H1 (cell line): ENCODE measurements around the gene CYP26C1. TPM values are rescaled to one million over a fixed set of nuclear protein-coding genes. Genes with fewer than 3 reads are reported as not detected.
A peak's percentile ranks its signal among the peaks of the same experiment; 100 is the strongest.

Experiments
- CTCF ChIA-PET: fragments of 300-600 bp; sonication (Branson Sonifier 250); formaldehyde crosslinking; loops from one replicate; lab custom pipeline; 2021; ENCODE audit not compliant: partially characterized antibody; lab: Charles Lee
- POLR2A ChIA-PET: fragments of 300-600 bp; sonication (Branson Sonifier 250); formaldehyde crosslinking; loops from one replicate; lab custom pipeline; 2021; ENCODE audit warnings: inconsistent platforms; ENCODE audit not compliant: partially characterized antibody; lab: Charles Lee
- DNase-seq, 2 experiments: peaks; one replicate each; pipeline versions ENCODE4 v3.0.0 to v3.0.0-alpha.2; 2010 to 2022; ENCODE audit warnings: low spot score in 2 of 2, low read depth in 1 of 2, mixed read lengths in 1 of 2
- FAIRE-seq: peaks from 2 replicates; lab custom pipeline; 2011; peaks lifted over from hg19 to GRCh38; lab: Jason Lieb, UNC
- H2AFZ ChIP-seq: 2 replicates; pipeline ENCODE4 v1.8.1; 2012; ENCODE audit warnings: low read length, inconsistent platforms
- H2AK5ac ChIP-seq: 2 replicates; pipeline ENCODE4 v1.6.1; 2013; ENCODE audit warnings: low read depth, low read length
- H2BK120ac ChIP-seq: replicated peaks from 2 replicates; pipeline ENCODE3; 2013; ENCODE audit warnings: low read depth, low read length, inconsistent platforms
- H2BK12ac ChIP-seq: 2 replicates; pipeline ENCODE4 v1.6.1; 2013; ENCODE audit warnings: low read depth, low read length
- H2BK15ac ChIP-seq: 2 replicates; pipeline ENCODE4 v1.6.1; 2013; ENCODE audit warnings: low read length
- H2BK20ac ChIP-seq: 2 replicates; pipeline ENCODE4 v1.6.1; 2013; ENCODE audit warnings: low read length
- H2BK5ac ChIP-seq: 2 replicates; pipeline ENCODE4 v1.6.1; 2013; ENCODE audit warnings: low read depth, low read length
- H3K14ac ChIP-seq: 2 replicates; pipeline ENCODE4 v1.6.1; 2013; ENCODE audit warnings: inconsistent platforms; ENCODE audit not compliant: insufficient read length
- H3K18ac ChIP-seq: 2 replicates; pipeline ENCODE4 v1.6.1; 2013; ENCODE audit warnings: low read length; ENCODE audit errors: extremely low read depth
- H3K23ac ChIP-seq: 2 replicates; pipeline ENCODE4 v1.6.1; 2013; ENCODE audit warnings: inconsistent platforms; ENCODE audit not compliant: insufficient read length
- H3K23me2 ChIP-seq: 2 replicates; pipeline ENCODE4 v1.6.1; 2013; ENCODE audit warnings: low read depth, low read length
- H3K27ac ChIP-seq: 2 replicates; pipeline ENCODE4 v1.6.1; 2011; ENCODE audit warnings: low read depth, low read length, inconsistent platforms
- H3K27me3 ChIP-seq, 4 experiments: replicated peaks in 1 of 4; 1 replicate in 1 of 4; 2 replicates in 3 of 4; pipeline versions ENCODE4 v1.6.1 to v1.8.1; 2011 to 2013; ENCODE audit warnings: low read length in 3 of 4, mild to moderate bottlenecking in 3 of 4, inconsistent platforms in 2 of 4, mixed read lengths in 2 of 4, moderate library complexity in 1 of 4; ENCODE audit not compliant: control insufficient read depth in 3 of 4, insufficient read depth in 3 of 4; ENCODE audit errors: extremely low read depth in 1 of 4
- H3K36me3 ChIP-seq, 4 experiments: 2 replicates each; pipeline versions ENCODE4 v1.6.1 to v1.8.1; 2011 to 2013; ENCODE audit warnings: mild to moderate bottlenecking in 4 of 4, low read length in 3 of 4, moderate library complexity in 2 of 4, control low read depth in 1 of 4, inconsistent platforms in 1 of 4; ENCODE audit not compliant: insufficient read depth in 4 of 4, control insufficient read depth in 2 of 4
- H3K4ac ChIP-seq: replicated peaks from 2 replicates; pipeline ENCODE3; 2013; ENCODE audit warnings: low read length, low read depth, mixed read lengths, inconsistent platforms; ENCODE audit not compliant: insufficient read length
- H3K4me1 ChIP-seq, 4 experiments: replicated peaks in 1 of 4; 1 replicate in 1 of 4; 2 replicates in 3 of 4; pipeline versions ENCODE4 v1.6.1 to v1.8.1; 2011 to 2013; ENCODE audit warnings: low read length in 3 of 4, inconsistent platforms in 2 of 4, mixed read lengths in 1 of 4; ENCODE audit not compliant: insufficient read depth in 4 of 4, control insufficient read depth in 3 of 4
- H3K4me2 ChIP-seq, 2 experiments: 2 replicates each; pipeline versions ENCODE4 v1.6.1 to v1.8.1; 2011 to 2013; ENCODE audit warnings: low read depth in 2 of 2, low read length in 2 of 2, control low read depth in 1 of 2, inconsistent platforms in 1 of 2, mild to moderate bottlenecking in 1 of 2; ENCODE audit not compliant: insufficient read depth in 1 of 2
- H3K4me3 ChIP-seq, 4 experiments: fragments of 200-600, 300-600 bp in 1 of 4; sonication (generic), shearing (Covaris generic), sonication (Bioruptor Twin) in 1 of 4; 2 replicates each; pipeline versions ENCODE4 v1.5.1 to v1.8.1; 2011 to 2016; ENCODE audit warnings: low read length in 4 of 4, low read depth in 3 of 4, control low read depth in 2 of 4, inconsistent platforms in 2 of 4, mild to moderate bottlenecking in 2 of 4, mixed read lengths in 1 of 4, moderate library complexity in 1 of 4; ENCODE audit not compliant: insufficient read depth in 2 of 4; ENCODE audit errors: extremely low read depth in 1 of 4
- H3K56ac ChIP-seq: replicated peaks from 2 replicates; pipeline ENCODE3; 2013; ENCODE audit warnings: low read depth, mild to moderate bottlenecking, mixed read lengths, low read length, inconsistent platforms; ENCODE audit not compliant: insufficient read length
- H3K79me1 ChIP-seq: 2 replicates; pipeline ENCODE4 v1.6.1; 2013; ENCODE audit warnings: low read depth, low read length, control low read depth
- H3K79me2 ChIP-seq, 2 experiments: 2 replicates each; pipeline versions ENCODE4 v1.6.1 to v1.8.1; 2012 to 2013; ENCODE audit warnings: low read length in 2 of 2, mild to moderate bottlenecking in 2 of 2, inconsistent platforms in 1 of 2; ENCODE audit not compliant: insufficient read depth in 2 of 2, control insufficient read depth in 1 of 2
- H3K9ac ChIP-seq, 4 experiments: replicated peaks in 1 of 4; 1 replicate in 1 of 4; 2 replicates in 3 of 4; pipeline versions ENCODE4 v1.6.1 to v1.8.1; 2011 to 2013; ENCODE audit warnings: low read depth in 3 of 4, low read length in 3 of 4, control low read depth in 2 of 4, mild to moderate bottlenecking in 2 of 4, moderate library complexity in 2 of 4, inconsistent platforms in 1 of 4; ENCODE audit errors: extremely low read depth in 1 of 4
- H3K9me3 ChIP-seq, 2 experiments: 2 replicates each; pipeline versions ENCODE4 v1.6.1 to v1.8.1; 2012 to 2013; ENCODE audit warnings: mild to moderate bottlenecking in 2 of 2, moderate library complexity in 2 of 2, control low read depth in 1 of 2, inconsistent platforms in 1 of 2, low read depth in 1 of 2, low read length in 1 of 2, mixed read lengths in 1 of 2; ENCODE audit not compliant: insufficient read depth in 2 of 2
- H4K20me1 ChIP-seq, 2 experiments: replicated peaks in 1 of 2; 2 replicates each; pipeline versions ENCODE3 to v1.8.1; 2011 to 2013; ENCODE audit warnings: inconsistent platforms in 2 of 2, low read length in 2 of 2, mild to moderate bottlenecking in 1 of 2; ENCODE audit not compliant: insufficient read depth in 2 of 2, control insufficient read depth in 1 of 2
- H4K5ac ChIP-seq: 2 replicates; pipeline ENCODE4 v1.6.1; 2013; ENCODE audit warnings: low read length, low read depth, mixed read lengths, inconsistent platforms; ENCODE audit not compliant: insufficient read length
- H4K8ac ChIP-seq: 2 replicates; pipeline ENCODE4 v1.8.0; 2013; ENCODE audit warnings: mild to moderate bottlenecking, moderate library complexity, low read length, inconsistent platforms; ENCODE audit not compliant: insufficient read depth; ENCODE audit errors: extremely low read depth
- H4K91ac ChIP-seq: replicated peaks from 2 replicates; pipeline ENCODE3; 2013; ENCODE audit warnings: low read length, mixed read lengths, inconsistent platforms; ENCODE audit not compliant: insufficient read length
- CEBPB ChIP-seq: IDR thresholded peaks from 2 replicates; pipeline ENCODE4 v1.6.1; 2012; ENCODE audit warnings: low read depth, low read length
- EGR1 ChIP-seq: IDR thresholded peaks from 2 replicates; pipeline ENCODE4 v1.6.1; 2011; ENCODE audit warnings: low read depth, low read length, borderline replicate concordance
- JUN ChIP-seq: IDR thresholded peaks from 2 replicates; pipeline ENCODE4 v1.6.1; 2011; ENCODE audit warnings: low read depth, mild to moderate bottlenecking, improper control_type of control experiment, low read length
- NANOG ChIP-seq: IDR thresholded peaks from 2 replicates; pipeline ENCODE4 v1.6.1; 2011; ENCODE audit warnings: low read length, low read depth, mild to moderate bottlenecking, inconsistent platforms; ENCODE audit not compliant: insufficient read depth, poor library complexity, severe bottlenecking
- RAD21 ChIP-seq, 2 experiments: IDR thresholded peaks in 1 of 2; conservative IDR thresholded peaks in 1 of 2; 2 replicates each; pipeline ENCODE4 v1.6.1; 2011; ENCODE audit warnings: low read depth in 2 of 2, low read length in 2 of 2, improper control_type of control experiment in 1 of 2, inconsistent platforms in 1 of 2, mild to moderate bottlenecking in 1 of 2, moderate library complexity in 1 of 2
- RFX5 ChIP-seq: IDR thresholded peaks from 2 replicates; pipeline ENCODE4 v1.6.1; 2011; ENCODE audit warnings: low read depth, low read length, improper control_type of control experiment, borderline replicate concordance
- SIX5 ChIP-seq: IDR thresholded peaks from 2 replicates; pipeline ENCODE4 v1.6.1; 2011; ENCODE audit warnings: mild to moderate bottlenecking, low read depth, low read length
- SP2 ChIP-seq: IDR thresholded peaks from 2 replicates; pipeline ENCODE4 v1.6.1; 2012; ENCODE audit warnings: mild to moderate bottlenecking, low read length, inconsistent platforms
- SP4 ChIP-seq: IDR thresholded peaks from 2 replicates; pipeline ENCODE4 v1.6.1; 2012; ENCODE audit warnings: low read length, inconsistent platforms
- ZNF274 ChIP-seq: IDR thresholded peaks from 2 replicates; pipeline ENCODE4 v1.7.0; 2012; ENCODE audit warnings: low read length, borderline replicate concordance; ENCODE audit errors: extremely low read depth
- WGBS, 2 experiments: shearing (Covaris generic) in 1 of 2; methylation state at CpG; one replicate each; pipeline versions ENCODE4 v1.1.6 to v1.1.7; 2013 to 2015; ENCODE audit warnings: low lambda C conversion rate in 2 of 2, mixed read lengths in 2 of 2, inconsistent platforms in 1 of 2, low coverage in 1 of 2, missing lambda C conversion rate in 1 of 2; ENCODE audit not compliant: insufficient replicate concordance in 2 of 2, insufficient coverage in 1 of 2, insufficient read length in 1 of 2; ENCODE audit errors: extremely low coverage in 1 of 2, missing lambda C conversion rate in 1 of 2; 5-methylcytosine and 5-hydroxymethylcytosine counted together
- polyA plus RNA-seq, 7 experiments: library from polyadenylated mRNA; depleted of rRNA in 3 of 7; stranded (reverse) in 5 of 7; unstranded in 2 of 7; fragments of >200 nt in 5 of 7; fragments of 200-250 nt in 2 of 7; gene quantifications; 1 replicate in 5 of 7; 2 replicates in 1 of 7; 4 replicates in 1 of 7; pipeline versions ENCODE4 v1.2.1 to v1.2.3, GENCODE V29; 2011 to 2013; ENCODE audit warnings: missing spikeins in 2 of 7, mixed read lengths in 2 of 7
- total RNA-seq: library from RNA; stranded (reverse); fragmentation: NEBNext Ultra II Directional; extraction: Animal tissue kit (Norgen Biotek cat#: 25700); gene quantifications from 2 replicates; pipeline ENCODE4 v1.2.1, GENCODE V29; 2021
- TF ChIP-seq, protein P1 (sequence below): IDR thresholded peaks from 2 replicates; pipeline ENCODE4 v1.6.1; 2012; ENCODE audit warnings: inconsistent platforms

The CYP26C1 gene
- total and polyA plus RNA-seq, 2 of the 8 experiments (the other 6 are each of a cell fraction or from before 2014, with no cell fraction given), result 0.12 to 0.28 TPM

- Histone ChIP-seq H3K4me3 (peak overlapping the region; percentile 29 to 52 (median 38)), H2BK5ac (no peak overlapping the region), H2BK20ac (peak overlapping the region; percentile 73; the same call in 1 of the 2 replicates), H3K79me2 (no peaks in the 10 kb centered on the region), H4K5ac (no peak overlapping the region), H3K27ac (no peak overlapping the region), H3K23ac (no peak overlapping the region), H4K20me1 (peaks cover 9 to 38% of the 10 kb centered on the region in 2 experiments), H3K18ac (peak overlapping the region; percentile 81), H3K4me1 (peaks cover 0 to 32% (median 22%) of the 10 kb centered on the region in 4 experiments; a peak in 6 of 7 replicates), H4K8ac (peak overlapping the region; percentile 37), H3K4me2 (peak overlapping the region; percentile 84 to 88), H2AFZ (no peak overlapping the region; the same call in 1 of the 2 replicates), H4K91ac (no peak overlapping the region), H3K4ac (no peak overlapping the region), H2BK120ac (no peak overlapping the region), H3K14ac (no peak overlapping the region), H3K9ac (no peak overlapping the region), H2AK5ac (no peak overlapping the region; the same call in 1 of the 2 replicates), H3K27me3 (peaks cover 96 to 100% (median 99%) of the 10 kb centered on the region in 4 experiments), H3K36me3 (peaks cover 0 to 9% (median 1%) of the 10 kb centered on the region in 4 experiments; a peak in 1 of 8 replicates), H2BK15ac (no peak overlapping the region), H2BK12ac (peak overlapping the region; percentile 85; the same call in 1 of the 2 replicates), H3K9me3 (no peaks in the 10 kb centered on the region), H3K56ac (no peak overlapping the region), H3K23me2 (peaks cover 14% of the 10 kb centered on the region; the same call in 1 of the 2 replicates), H3K79me1 (no peaks in the 10 kb centered on the region)
- CTCF ChIA-PET, result interaction anchor here (0.8 to 14.8 kb wide), 20 partner anchors 5 to 414 kb away, joined by 3 to 147 read pairs (median 6); partner anchors contain the start of genes CYP26A1, CYP26C1 and MYOF
- peak in 1 of 2 experiments; percentile 82 for DNase-seq
- 7% methylated on average over 69 of the region's 73 CpGs; no CpG with 5 or more reads in 1 of the 2 experiments for WGBS, 2 experiments
- POLR2A ChIA-PET, result no interaction called here
- FAIRE-seq, result no peak
- TF ChIP-seq CEBPB (no peak), SP4 (no peak), NANOG (no peak), SP2 (no peak), RFX5 (no peak), RAD21 (IDR thresholded peaks at IDR 0.05 in 1 of 2, conservative IDR thresholded peaks at IDR 0.05 in 1 of 2; ENCODE audit: low read depth in 2 of 2, low read length in 2 of 2) (peak in 1 of 2 experiments; percentile 28; a peak in 1 of 4 replicates), ZNF274 (no peak), SIX5 (no peak), EGR1 (no peak), JUN (no peak)
- TF ChIP-seq, protein P1, sequence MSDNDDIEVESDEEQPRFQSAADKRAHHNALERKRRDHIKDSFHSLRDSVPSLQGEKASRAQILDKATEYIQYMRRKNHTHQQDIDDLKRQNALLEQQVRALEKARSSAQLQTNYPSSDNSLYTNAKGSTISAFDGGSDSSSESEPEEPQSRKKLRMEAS, result peak; percentile 26; the same call in 1 of the 2 replicates
Observed at GRCh38 chr10:93068411-93069244, 8.0 kb downstream of the CYP26C1 start.
